Superior temporal gyrus (tissue), 1 donor: ENCODE results near the gene PCDHGA5.
"Not testable (repeated sequence)": the region's sequence is repeated elsewhere in the genome, so short reads cannot be mapped to it uniquely, and the experiment has no call there.

Experiments
- DNase-seq: peaks from one replicate; pipeline ENCODE4 v3.0.0-alpha.2; 2016; ENCODE audit errors: extremely low spot score

PCDHGA5 gene

DNA sequence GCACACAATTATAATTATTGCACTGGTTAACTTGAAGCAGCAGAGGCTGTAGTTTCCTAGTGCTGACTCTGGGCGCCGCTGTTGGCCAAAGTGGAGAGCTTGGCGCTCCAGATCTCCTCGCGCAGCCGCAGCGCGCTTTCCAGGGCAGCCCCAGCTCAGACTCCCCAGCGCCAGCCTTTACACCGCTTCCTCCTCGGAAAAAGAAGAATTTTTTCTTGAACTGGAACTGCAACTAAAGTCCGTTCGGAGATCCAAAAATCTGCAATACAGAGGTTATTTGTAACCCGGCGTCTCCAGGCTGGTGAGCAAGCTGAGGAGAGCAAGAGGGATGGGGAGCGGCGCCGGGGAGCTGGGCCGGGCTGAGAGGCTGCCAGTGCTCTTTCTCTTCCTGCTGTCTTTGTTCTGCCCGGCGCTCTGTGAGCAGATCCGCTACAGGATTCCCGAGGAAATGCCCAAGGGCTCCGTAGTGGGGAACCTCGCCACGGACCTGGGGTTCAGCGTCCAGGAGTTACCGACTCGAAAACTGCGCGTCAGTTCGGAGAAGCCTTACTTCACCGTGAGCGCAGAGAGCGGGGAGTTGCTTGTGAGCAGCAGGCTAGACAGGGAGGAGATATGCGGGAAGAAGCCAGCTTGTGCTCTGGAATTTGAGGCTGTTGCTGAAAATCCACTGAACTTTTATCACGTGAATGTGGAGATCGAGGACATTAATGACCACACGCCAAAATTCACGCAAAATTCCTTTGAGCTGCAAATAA lies 23.8 kb downstream of the PCDHGA5 start, which contains the start of gene PCDHGB4:
TSS of gene PCDHGB4 (plus strand) at position 142 of the 755 bp plus-strand sequence. CDS start at position 329, 187 bp downstream.
- not testable (repeated sequence) for DNase-seq

DNA sequence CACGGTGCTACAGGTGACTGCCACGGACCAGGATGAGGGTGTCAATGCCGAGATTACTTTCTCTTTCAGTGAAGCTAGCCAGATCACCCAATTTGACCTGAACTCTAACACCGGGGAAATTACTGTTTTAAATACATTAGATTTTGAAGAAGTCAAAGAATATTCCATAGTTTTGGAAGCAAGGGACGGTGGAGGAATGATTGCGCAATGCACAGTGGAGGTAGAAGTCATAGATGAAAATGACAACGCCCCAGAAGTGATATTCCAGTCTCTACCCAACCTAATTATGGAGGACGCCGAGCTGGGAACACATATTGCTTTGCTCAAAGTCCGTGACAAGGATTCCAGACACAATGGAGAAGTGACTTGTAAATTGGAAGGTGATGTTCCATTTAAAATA lies 24.7 kb downstream of the PCDHGA5 start:
- DNase-seq, result no peak

DNA sequence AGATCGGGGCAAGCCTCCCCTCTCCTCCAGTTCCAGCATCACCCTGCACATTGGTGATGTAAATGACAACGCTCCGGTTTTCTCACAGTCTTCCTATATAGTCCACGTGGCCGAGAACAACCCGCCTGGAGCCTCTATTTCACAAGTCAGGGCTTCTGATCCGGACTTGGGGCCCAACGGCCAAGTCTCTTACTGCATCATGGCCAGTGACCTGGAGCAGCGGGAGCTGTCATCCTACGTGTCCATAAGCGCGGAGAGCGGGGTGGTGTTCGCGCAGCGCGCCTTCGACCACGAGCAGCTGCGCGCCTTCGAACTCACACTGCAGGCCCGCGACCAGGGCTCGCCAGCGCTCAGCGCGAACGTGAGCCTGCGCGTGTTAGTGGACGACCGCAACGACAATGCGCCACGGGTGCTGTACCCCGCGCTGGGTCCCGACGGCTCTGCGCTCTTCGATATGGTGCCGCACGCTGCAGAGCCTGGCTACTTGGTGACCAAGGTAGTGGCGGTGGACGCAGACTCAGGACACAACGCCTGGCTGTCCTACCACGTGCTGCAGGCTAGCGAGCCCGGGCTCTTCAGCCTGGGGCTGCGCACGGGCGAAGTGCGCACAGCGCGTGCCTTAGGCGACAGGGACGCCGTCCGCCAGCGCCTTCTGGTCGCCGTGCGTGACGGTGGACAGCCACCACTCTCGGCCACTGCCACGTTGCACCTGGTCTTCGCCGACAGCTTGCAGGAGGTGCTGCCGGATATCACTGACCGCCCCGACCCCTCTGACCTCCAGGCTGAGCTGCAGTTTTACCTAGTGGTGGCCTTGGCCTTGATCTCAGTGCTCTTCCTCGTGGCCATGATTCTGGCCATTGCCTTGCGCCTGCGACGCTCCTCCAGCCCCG lies 25.4 kb downstream of the PCDHGA5 start:
- no peak for DNase-seq

DNA sequence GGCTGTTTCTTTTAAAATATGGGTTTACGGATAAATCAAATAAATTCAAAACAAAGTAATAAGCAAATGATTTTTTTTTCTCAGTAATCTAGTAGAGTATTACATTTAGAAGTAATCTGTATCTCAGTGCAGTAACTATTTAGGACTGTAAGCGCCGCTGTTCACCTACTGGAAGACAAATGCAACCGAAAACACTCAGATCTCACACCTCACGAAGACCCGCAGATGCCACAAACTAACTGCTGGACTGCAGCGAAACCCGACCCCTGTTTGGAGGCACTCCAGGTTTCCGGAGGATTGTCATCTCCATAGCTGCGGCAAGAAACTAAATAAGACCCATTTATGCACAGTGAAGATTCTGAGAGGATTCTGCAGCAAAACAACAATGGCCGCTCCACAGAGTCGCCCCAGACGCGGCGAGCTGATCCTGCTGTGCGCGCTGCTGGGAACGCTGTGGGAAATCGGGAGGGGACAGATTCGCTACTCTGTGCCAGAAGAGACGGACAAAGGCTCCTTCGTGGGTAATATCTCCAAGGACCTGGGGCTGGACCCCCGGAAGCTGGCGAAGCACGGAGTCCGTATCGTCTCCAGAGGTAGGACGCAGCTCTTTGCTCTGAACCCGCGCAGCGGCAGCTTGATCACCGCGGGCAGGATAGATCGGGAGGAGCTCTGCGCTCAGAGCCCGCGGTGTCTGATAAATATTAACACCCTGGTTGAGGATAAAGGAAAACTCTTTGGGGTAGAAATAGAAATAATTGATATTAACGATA lies 28.7 kb downstream of the PCDHGA5 start, which contains the start of gene PCDHGA8:
TSS of gene PCDHGA8 (plus strand) at position 205 of the 770 bp plus-strand sequence. CDS start at position 386, 181 bp downstream.
- DNase-seq, result no peak

DNA sequence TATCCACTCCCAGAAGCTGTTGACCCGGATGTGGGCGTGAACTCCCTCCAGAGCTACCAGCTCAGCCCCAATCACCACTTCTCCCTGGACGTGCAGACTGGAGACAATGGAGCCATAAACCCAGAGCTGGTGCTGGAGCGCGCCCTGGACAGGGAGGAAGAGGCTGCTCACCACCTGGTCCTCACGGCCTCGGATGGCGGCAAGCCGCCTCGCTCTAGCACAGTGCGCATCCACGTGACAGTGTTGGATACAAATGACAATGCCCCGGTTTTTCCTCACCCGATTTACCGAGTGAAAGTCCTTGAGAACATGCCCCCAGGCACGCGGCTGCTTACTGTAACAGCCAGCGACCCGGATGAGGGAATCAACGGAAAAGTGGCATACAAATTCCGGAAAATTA lies 29.3 kb downstream of the PCDHGA5 start:
- no peak for DNase-seq

DNA sequence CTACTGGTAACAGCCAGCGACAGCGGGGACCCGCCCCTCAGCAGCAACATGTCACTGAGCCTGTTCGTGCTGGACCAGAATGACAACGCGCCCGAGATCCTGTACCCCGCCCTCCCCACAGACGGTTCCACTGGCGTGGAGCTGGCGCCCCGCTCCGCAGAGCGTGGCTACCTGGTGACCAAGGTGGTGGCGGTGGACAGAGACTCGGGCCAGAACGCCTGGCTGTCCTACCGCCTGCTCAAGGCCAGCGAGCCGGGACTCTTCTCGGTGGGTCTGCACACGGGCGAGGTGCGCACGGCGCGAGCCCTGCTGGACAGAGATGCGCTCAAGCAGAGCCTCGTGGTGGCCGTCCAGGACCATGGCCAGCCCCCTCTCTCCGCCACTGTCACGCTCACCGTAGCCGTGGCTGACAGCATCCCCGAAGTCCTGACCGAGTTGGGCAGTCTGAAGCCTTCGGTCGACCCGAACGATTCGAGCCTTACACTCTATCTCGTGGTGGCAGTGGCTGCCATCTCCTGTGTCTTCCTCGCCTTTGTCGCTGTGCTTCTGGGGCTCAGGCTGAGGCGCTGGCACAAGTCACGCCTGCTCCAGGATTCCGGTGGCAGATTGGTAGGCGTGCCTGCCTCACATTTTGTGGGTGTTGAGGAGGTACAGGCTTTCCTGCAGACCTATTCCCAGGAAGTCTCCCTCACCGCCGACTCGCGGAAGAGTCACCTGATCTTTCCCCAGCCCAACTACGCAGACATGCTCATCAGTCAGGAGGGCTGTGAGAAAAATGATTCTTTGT lies 30.6 kb downstream of the PCDHGA5 start:
- not testable (repeated sequence) for DNase-seq

DNA sequence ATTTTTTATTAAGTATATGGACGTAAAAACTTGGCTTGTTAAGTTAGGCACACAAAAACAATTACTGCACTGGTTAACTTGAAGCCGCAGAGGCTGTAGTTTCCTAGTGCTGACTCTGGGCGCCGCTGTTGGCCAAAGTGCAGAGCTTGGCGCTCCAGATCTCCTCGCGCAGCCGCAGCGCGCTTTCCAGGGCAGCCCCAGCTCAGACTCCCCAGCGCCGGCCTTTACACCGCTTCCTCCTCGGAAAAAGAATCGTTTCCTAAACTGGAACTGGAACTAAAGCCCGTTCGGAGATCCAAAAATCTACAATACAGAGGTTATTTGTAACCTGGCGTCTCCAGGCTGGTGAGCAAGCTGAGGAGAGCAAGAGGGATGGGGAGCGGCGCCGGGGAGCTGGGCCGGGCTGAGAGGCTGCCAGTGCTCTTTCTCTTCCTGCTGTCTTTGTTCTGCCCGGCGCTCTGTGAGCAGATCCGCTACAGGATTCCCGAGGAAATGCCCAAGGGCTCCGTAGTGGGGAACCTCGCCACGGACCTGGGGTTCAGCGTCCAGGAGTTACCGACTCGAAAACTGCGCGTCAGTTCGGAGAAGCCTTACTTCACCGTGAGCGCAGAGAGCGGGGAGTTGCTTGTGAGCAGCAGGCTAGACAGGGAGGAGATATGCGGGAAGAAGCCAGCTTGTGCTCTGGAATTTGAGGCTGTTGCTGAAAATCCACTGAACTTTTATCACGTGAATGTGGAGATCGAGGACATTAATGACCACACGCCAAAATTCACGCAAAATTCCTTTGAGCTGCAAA lies 34.0 kb downstream of the PCDHGA5 start, which contains the start of gene PCDHGB5:
TSS of gene PCDHGB5 (plus strand) at position 192 of the 796 bp plus-strand sequence. CDS start at position 373, 181 bp downstream.
- DNase-seq, result peak; percentile 6

DNA sequence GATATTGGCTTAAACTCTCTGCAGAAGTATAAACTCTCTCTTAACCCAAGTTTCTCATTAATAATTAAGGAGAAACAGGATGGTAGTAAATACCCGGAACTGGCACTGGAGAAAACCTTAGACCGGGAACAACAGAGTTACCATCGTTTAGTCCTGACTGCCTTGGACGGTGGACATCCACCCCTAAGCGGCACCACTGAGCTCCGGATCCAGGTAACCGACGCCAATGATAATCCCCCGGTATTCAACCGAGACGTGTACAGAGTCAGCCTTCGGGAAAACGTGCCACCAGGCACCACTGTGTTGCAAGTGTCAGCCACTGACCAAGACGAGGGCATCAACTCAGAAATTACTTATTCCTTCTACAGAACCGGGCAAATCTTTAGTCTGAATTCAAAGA lies 34.6 kb downstream of the PCDHGA5 start:
- DNase-seq, result no peak

DNA sequence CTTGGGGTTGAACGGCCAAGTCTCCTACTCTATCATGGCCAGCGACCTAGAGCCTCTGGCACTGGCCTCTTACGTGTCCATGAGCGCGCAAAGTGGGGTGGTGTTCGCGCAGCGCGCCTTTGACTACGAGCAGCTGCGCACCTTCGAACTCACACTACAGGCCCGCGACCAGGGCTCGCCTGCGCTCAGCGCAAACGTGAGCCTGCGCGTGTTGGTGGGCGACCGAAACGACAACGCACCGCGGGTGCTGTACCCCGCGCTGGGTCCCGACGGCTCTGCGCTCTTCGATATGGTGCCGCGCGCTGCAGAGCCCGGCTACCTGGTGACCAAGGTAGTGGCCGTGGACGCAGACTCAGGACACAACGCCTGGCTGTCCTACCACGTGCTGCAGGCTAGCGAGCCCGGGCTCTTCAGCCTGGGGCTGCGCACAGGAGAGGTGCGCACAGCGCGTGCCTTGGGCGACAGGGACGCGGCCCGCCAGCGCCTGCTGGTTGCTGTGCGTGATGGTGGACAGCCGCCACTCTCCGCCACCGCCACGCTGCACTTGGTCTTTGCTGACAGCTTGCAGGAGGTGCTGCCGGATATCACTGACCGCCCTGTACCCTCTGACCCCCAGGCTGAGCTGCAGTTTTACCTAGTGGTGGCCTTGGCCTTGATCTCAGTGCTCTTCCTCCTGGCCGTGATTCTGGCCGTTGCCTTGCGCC lies 35.7 kb downstream of the PCDHGA5 start:
- no peak for DNase-seq

DNA sequence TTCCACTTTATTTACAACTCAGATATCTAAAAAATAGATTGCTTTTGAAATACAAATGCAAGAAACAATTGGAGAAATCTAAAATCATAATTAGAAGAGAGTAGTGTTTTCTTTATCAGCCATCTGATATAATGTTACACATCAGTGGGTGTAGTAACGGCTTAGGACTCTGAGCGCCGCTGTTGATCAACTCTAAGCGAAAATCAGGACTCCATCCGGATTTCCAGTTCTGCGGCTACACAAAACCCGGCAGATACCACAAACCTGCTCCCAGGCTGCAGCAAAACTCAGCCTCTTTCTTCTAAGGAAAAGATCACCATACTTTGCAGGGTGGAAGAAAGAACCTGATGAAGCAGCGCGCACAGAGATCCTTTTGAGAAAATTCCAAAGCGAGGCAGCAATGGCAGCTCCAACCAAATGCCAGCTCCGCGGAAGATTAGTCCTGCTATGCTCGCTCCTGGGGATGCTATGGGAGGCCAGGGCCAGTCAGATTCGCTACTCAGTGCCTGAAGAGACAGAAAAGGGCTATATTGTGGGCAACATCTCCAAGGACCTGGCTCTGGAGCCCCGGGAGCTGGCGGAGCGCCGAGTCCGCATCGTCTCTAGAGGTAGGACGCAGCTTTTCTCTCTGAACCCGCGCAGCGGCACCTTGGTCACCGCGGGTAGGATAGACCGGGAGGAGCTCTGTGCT lies 38.7 kb downstream of the PCDHGA5 start, which contains the start of gene PCDHGA9:
TSS of gene PCDHGA9 (plus strand) at position 226 of the 691 bp plus-strand sequence. CDS start at position 401, 175 bp downstream.
- peak; percentile 55 for DNase-seq

DNA sequence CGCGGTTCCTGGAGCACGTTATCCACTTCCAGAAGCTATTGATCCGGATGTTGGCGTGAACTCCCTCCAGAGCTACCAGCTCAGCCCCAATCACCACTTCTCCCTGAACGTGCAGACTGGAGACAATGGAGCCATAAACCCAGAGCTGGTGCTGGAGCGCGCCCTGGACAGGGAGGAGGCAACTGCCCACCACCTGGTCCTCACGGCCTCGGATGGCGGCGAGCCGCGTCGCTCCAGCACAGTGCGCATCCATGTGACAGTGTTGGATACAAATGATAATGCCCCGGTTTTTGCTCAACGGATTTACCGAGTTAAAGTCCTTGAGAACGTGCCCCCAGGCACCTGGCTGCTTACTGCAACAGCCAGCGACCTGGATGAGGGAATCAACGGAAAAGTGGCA lies 39.4 kb downstream of the PCDHGA5 start:
- DNase-seq, result no peak

DNA sequence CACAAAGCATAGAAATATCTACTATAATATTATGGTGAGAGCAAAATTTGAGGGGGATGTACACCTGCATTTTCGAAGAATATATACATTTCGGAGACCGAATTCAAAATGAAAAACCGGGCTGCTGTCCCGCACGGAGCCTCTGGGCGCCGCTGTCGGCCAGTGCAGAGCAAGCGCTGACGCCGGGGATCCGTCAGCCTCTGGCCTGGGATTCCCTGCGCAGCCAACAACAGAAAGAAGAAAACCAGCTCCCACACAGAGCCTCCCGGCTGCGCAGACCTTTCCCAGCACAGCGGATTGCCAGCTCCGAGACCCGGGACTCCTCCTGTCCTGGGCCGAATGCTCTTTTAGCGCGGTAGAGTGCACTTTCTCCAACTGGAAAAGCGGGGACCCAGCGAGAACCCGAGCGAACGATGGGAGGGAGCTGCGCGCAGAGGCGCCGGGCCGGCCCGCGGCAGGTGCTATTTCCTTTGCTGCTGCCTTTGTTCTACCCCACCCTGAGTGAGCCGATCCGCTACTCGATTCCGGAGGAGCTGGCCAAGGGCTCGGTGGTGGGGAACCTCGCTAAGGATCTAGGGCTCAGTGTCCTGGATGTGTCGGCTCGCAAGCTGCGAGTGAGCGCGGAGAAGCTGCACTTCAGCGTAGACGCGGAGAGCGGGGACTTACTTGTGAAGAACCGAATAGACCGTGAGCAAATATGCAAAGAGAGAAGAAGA lies 44.0 kb downstream of the PCDHGA5 start, which contains the start of gene PCDHGB6:
TSS of gene PCDHGB6 (plus strand) at position 232 of the 716 bp plus-strand sequence. CDS start at position 414, 182 bp downstream.
- not testable (repeated sequence) for DNase-seq

DNA sequence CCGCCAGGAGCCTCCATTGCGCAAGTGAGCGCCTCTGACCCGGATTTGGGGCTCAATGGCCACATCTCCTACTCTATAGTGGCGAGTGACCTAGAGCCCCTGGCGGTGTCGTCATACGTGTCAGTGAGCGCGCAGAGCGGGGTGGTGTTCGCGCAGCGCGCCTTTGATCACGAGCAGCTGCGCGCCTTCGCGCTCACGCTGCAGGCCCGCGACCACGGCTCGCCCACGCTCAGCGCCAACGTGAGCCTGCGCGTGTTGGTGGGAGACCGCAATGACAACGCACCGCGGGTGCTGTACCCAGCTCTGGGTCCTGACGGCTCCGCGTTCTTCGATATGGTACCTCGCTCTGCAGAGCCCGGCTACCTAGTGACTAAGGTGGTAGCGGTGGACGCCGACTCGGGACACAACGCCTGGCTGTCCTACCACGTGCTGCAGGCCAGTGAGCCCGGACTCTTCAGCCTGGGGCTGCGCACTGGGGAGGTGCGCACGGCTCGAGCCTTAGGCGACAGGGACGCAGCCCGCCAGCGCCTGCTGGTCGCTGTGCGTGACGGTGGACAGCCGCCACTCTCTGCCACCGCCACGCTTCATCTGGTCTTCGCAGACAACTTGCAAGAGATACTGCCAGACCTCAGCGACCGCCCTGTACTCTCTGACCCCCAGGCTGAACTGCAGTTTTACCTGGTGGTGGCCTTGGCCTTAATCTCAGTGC lies 45.8 kb downstream of the PCDHGA5 start:
- no peak for DNase-seq

DNA sequence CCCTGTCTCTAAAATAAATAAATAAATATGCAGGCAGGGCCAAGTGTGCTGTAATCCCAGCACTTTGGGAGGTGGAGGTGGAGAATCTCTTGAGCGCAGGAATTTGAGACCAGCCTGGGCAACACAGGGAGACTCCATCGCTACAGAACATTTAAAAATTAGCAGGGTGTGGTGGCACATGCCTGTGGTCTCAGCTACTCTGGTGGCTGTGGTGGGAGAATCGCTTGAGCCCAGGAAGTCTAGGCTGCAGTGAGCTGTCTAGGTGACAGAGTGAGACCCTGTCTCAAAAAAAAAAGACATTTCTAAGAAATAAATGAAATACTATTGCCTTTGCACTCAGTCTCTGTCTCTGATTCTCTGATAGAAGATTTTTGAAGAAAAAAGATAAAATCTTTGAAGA lies 47.6 kb downstream of the PCDHGA5 start:
- DNase-seq, result no peak

DNA sequence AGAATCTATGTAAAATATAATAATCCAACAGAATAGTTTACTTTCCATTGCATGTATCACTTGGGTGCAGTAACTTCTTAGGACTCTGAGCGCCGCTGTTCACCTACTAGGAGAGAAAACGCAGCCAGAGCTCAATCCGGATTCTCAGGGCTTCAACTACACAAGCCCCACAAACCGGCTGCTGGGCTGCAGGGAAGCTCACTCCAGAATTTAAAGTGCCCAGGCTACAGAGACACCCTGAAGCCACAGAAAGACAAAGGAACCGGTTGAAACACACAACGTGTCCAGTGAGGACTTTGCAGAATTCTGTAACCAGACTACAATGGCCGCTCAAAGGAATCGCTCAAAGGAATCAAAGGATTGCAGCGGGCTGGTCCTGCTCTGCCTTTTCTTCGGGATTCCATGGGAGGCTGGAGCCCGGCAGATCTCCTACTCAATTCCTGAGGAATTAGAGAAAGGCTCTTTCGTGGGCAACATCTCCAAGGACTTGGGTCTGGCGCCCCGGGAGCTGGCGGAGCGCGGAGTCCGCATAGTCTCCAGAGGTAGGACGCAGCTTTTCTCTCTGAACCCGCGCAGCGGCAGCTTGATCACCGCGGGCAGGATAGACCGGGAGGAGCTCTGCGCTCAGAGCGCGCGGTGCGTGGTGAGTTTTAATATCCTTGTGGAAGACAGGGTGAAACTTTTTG lies 49.0 kb downstream of the PCDHGA5 start, which contains the start of gene PCDHGA10:
TSS of gene PCDHGA10 (plus strand) at position 134 of the 686 bp plus-strand sequence. CDS start at position 323, 189 bp downstream.
- DNase-seq, result peak; percentile 13

DNA sequence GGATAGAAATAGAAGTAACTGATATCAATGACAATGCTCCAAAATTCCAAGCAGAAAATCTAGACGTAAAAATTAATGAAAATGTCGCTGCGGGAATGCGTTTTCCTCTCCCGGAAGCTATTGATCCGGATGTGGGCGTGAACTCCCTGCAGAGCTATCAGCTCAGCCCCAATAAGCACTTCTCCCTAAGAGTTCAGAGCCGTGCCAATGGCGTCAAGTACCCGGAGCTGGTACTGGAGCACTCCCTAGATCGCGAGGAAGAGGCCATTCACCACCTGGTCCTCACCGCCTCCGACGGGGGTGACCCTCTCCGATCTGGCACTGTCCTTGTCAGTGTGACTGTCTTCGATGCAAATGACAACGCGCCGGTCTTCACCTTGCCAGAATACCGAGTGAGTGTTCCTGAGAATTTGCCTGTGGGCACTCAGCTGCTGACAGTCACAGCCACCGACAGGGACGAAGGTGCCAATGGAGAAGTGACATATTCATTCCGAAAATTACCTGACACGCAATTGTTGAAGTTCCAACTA lies 49.6 kb downstream of the PCDHGA5 start:
- no peak for DNase-seq
